Aorta (tissue), 5 donors: ENCODE results near the gene TAAR1. TPM values are rescaled to one million over a fixed set of nuclear protein-coding genes. Genes with fewer than 3 reads are reported as not detected.
"Not testable (repeated sequence)": the region's sequence is repeated elsewhere in the genome, so short reads cannot be mapped to it uniquely, and the experiment has no call there.

Source experiments
- ATAC-seq: fragments of 200-7000 bp; cut with Tn5 transposase; one replicate; pipeline ENCODE4 v1.9.1; 2022; ENCODE audit warnings: moderate library complexity; ENCODE audit not compliant: low FRiP score
- DNase-seq, 2 donors: peaks; one replicate each; pipeline ENCODE4 v3.0.0-alpha.2; 2020
- H3K27ac ChIP-seq, 2 donors: one replicate each; pipeline ENCODE4 v1.5.1; 2013; ENCODE audit warnings: low read length in 2 of 2, mild to moderate bottlenecking in 2 of 2, moderate library complexity in 2 of 2, control low read depth in 1 of 2, inconsistent platforms in 1 of 2, low read depth in 1 of 2
- H3K27me3 ChIP-seq, 2 donors: one replicate each; pipeline ENCODE4 v1.6.1; 2013; ENCODE audit warnings: control low read depth in 1 of 2, low read length in 1 of 2, mild to moderate bottlenecking in 1 of 2, moderate library complexity in 1 of 2; ENCODE audit not compliant: insufficient read depth in 2 of 2, control insufficient read depth in 1 of 2
- H3K36me3 ChIP-seq, 2 donors: one replicate each; pipeline ENCODE4 v1.6.1; 2013; ENCODE audit warnings: control low read depth in 1 of 2, low read length in 1 of 2, mild to moderate bottlenecking in 1 of 2; ENCODE audit not compliant: insufficient read depth in 2 of 2, control insufficient read depth in 1 of 2
- H3K4me1 ChIP-seq, 2 donors: one replicate each; pipeline ENCODE4 v1.6.1; 2013; ENCODE audit warnings: low read length in 2 of 2, control low read depth in 1 of 2, mild to moderate bottlenecking in 1 of 2, moderate library complexity in 1 of 2; ENCODE audit not compliant: insufficient read depth in 2 of 2, control insufficient read depth in 1 of 2
- H3K4me3 ChIP-seq, 2 donors: one replicate each; pipeline ENCODE4 v1.5.1; 2013; ENCODE audit warnings: low read length in 2 of 2, control low read depth in 1 of 2, mild to moderate bottlenecking in 1 of 2
- H3K9me3 ChIP-seq: one replicate; pipeline ENCODE4 v1.6.1; 2013; ENCODE audit warnings: mild to moderate bottlenecking, low read length; ENCODE audit not compliant: control insufficient read depth
- WGBS, 2 donors: extraction: QIAGEN DNeasy Blood & Tissue Kit; methylation state at CpG; one replicate each; pipeline ENCODE4 v1.1.7; 2013; 5-methylcytosine and 5-hydroxymethylcytosine counted together
- intact Hi-C, 2 donors: fragments of 100-400 bp; cut with DNase I; formaldehyde crosslinking; loops; one replicate each; pipeline versions ENCODE4 v1.14.2 to v1.15.0; 2022
- polyA plus RNA-seq, 2 donors: library from polyadenylated mRNA; stranded (reverse); fragments of 200-250 nt; gene quantifications; one replicate each; pipeline ENCODE4 v1.2.3, GENCODE V29; 2013
- total RNA-seq, 2 donors: library from RNA; stranded (reverse); fragmentation: NEBNext Ultra II Directional; extraction: Animal tissue kit (Norgen Biotek cat#: 25700); gene quantifications; one replicate each; pipeline ENCODE4 v1.2.1, GENCODE V29; 2021
- donor health status: healthy with polysubstance abuse.
- donor health status: Bipolar disorder and iron deficiency.
- donor health status: DM: no; HTN: no; CAD: no.
- donor health status: DM: no; HTN: no; CAD: no.
- donor health status: DM: yes; HTN: yes; CAD: no.

Gene TAAR1
- total and polyA plus RNA-seq, 4 donors: not detected

- WGBS, 2 donors: 73 to 75% methylated on average over 5 of the region's 5 CpGs
- ATAC-seq: no peak
- no peaks in the 10 kb centered on the region for H3K27me3 ChIP-seq
Observed at GRCh38 chr6:132687306-132687705, 28.3 kb upstream of the TAAR1 start.

GRCh38 chr6:132686531-132686930 lies 27.5 kb upstream of the TAAR1 start:
- Histone ChIP-seq H3K9me3 (peaks cover 1% of the 10 kb centered on the region), H3K27ac (no peak overlapping the region), H3K4me1 (no peaks in the 10 kb centered on the region), H3K27me3 (no peaks in the 10 kb centered on the region), H3K4me3 (no peak overlapping the region), H3K36me3 (no peaks in the 10 kb centered on the region)
- DNase-seq (no peak), ATAC-seq (no peak)
- intact Hi-C loops: no loop called here
- WGBS, 2 donors: 90 to 91% methylated on average over 3 of the region's 3 CpGs

More at GRCh38 chr6:132687306-132687705, 28.3 kb upstream of the TAAR1 start:
- Histone ChIP-seq H3K4me3 (no peak overlapping the region), H3K27ac (no peak overlapping the region), H3K4me1 (no peaks in the 10 kb centered on the region), H3K36me3 (no peaks in the 10 kb centered on the region), H3K9me3 (peaks cover under 1% of the 10 kb centered on the region)
- no peak for DNase-seq
- intact Hi-C loops: no loop called here

GRCh38 chr6:132685009-132685408 lies 26.0 kb upstream of the TAAR1 start:
- intact Hi-C loops: no loop called here
- Histone ChIP-seq H3K36me3 (no peaks in the 10 kb centered on the region), H3K27me3 (peaks cover 0 to 1% of the 10 kb centered on the region in 2 donors), H3K4me3 (no peak overlapping the region), H3K4me1 (no peaks in the 10 kb centered on the region), H3K9me3 (peaks cover 1% of the 10 kb centered on the region), H3K27ac (no peak overlapping the region)
- ATAC-seq: no peak
- DNase-seq: no peak
- 90 to 92% methylated on average over 3 of the region's 3 CpGs for WGBS, 2 donors

GRCh38 chr6:132684272-132684671 lies 25.3 kb upstream of the TAAR1 start:
- WGBS, 2 donors: 81 to 82% methylated on average over 6 of the region's 6 CpGs
- intact Hi-C loops: no loop called here
- Histone ChIP-seq H3K27me3 (peaks cover 0 to 1% of the 10 kb centered on the region in 2 donors), H3K36me3 (no peaks in the 10 kb centered on the region), H3K4me1 (no peaks in the 10 kb centered on the region), H3K9me3 (peaks cover 1% of the 10 kb centered on the region), H3K27ac (no peak overlapping the region), H3K4me3 (no peak overlapping the region)
- DNase-seq: no peak
- ATAC-seq: no peak

- Histone ChIP-seq H3K4me3 (no peak overlapping the region), H3K9me3 (peaks cover 1% of the 10 kb centered on the region), H3K36me3 (no peaks in the 10 kb centered on the region), H3K4me1 (no peaks in the 10 kb centered on the region), H3K27ac (no peak overlapping the region), H3K27me3 (peaks cover 0 to 1% of the 10 kb centered on the region in 2 donors)
- DNase-seq (no peak), ATAC-seq (no peak)
- WGBS, 2 donors: 69 to 80% methylated on average over 6 of the region's 6 CpGs
- intact Hi-C loops: no loop called here
Observed at GRCh38 chr6:132683543-132683942, 24.6 kb upstream of the TAAR1 start.

GRCh38 chr6:132679094-132679493 lies 20.1 kb upstream of the TAAR1 start:
- H3K4me3 ChIP-seq, ATAC-seq, H3K36me3 ChIP-seq, H3K9me3 ChIP-seq, H3K27me3 ChIP-seq, H3K27ac ChIP-seq, H3K4me1 ChIP-seq, DNase-seq: not testable (repeated sequence)
- intact Hi-C loops: loop anchor here in 1 of 2 donors (10.0 kb wide), 1 partner anchor 116 kb away; the partner anchor contains the start of gene SLC18B1

GRCh38 chr6:132675749-132676148 lies 16.8 kb upstream of the TAAR1 start:
- no peaks in the 10 kb centered on the region for H3K4me1 ChIP-seq
- H3K36me3 ChIP-seq: no peaks in the 10 kb centered on the region
- no peak overlapping the region for H3K27ac ChIP-seq
- no peak for ATAC-seq
- no peak overlapping the region for H3K4me3 ChIP-seq
- peaks cover 0 to 1% of the 10 kb centered on the region in 2 donors for H3K27me3 ChIP-seq
- intact Hi-C loops: loop anchor here in 1 of 2 donors (10.0 kb wide), 1 partner anchor 119 kb away; the partner anchor contains the start of gene SLC18B1
- H3K9me3 ChIP-seq: no peaks in the 10 kb centered on the region
- DNase-seq: no peak

- Histone ChIP-seq H3K36me3 (no peaks in the 10 kb centered on the region), H3K4me3 (no peak overlapping the region), H3K27me3 (no peaks in the 10 kb centered on the region), H3K4me1 (no peaks in the 10 kb centered on the region), H3K9me3 (no peaks in the 10 kb centered on the region), H3K27ac (no peak overlapping the region)
- intact Hi-C loops: loop anchor here in 1 of 2 donors (10.0 kb wide), 1 partner anchor 120 kb away; the partner anchor contains the start of gene SLC18B1
- WGBS, 2 donors: 78 to 82% methylated on average over 3 of the region's 3 CpGs
- ATAC-seq (no peak), DNase-seq (no peak)
Observed at GRCh38 chr6:132675002-132675401, 16.0 kb upstream of the TAAR1 start.

GRCh38 chr6:132673376-132674094 lies 14.6 kb upstream of the TAAR1 start:
- Histone ChIP-seq H3K4me3 (no peak overlapping the region), H3K27ac (no peak overlapping the region), H3K36me3 (no peaks in the 10 kb centered on the region), H3K4me1 (no peaks in the 10 kb centered on the region), H3K9me3 (no peaks in the 10 kb centered on the region), H3K27me3 (no peaks in the 10 kb centered on the region)
- intact Hi-C loops: loop anchor here (5.0 to 10.0 kb wide), 2 partner anchors 109 to 121 kb away; partner anchors contain the start of gene SLC18B1 (in 1 of the 2)
- ATAC-seq (no peak), DNase-seq (no peak)
- 85% methylated on average over 10 of the region's 10 CpGs for WGBS, 2 donors
